K562 (cell line): ENCODE measurements around the gene PIK3AP1. TPM values are rescaled to one million over a fixed set of nuclear protein-coding genes. Genes with fewer than 3 reads are reported as not detected.

Source experiments
- ATAC-seq: fragments of 200-7000 bp; cut with Tn5 transposase; 3 replicates; pipeline ENCODE4 v1.9.1; 2020; ENCODE audit warnings: moderate library complexity
- BruUV-seq: library from RNA; stranded (reverse); fragments of 400-500 nt; replicated peaks from 2 replicates; lab custom pipeline; 2021; lab: Mats Ljungman, UMichigan
- CTCF ChIA-PET: fragments of 300-600 bp; formaldehyde crosslinking; extraction: SDS; loops from one replicate; lab custom pipeline; 2021; ENCODE audit warnings: low intra/inter-chr PET ratio; lab: Yijun Ruan, JAX
- POLR2A ChIA-PET: fragments of 300-600, 350-650 bp; sonication (Branson Sonifier 250); formaldehyde crosslinking; extraction: SDS; loops from one replicate; lab custom pipeline; 2021; ENCODE audit warnings: antibody characterized with exemption, inconsistent platforms; lab: Yijun Ruan, JAX
- DNase-seq, 4 experiments: peaks; one replicate each; pipeline versions ENCODE4 v3.0.0 to v3.0.0-alpha.2; 2011 to 2018; ENCODE audit warnings: low spot score in 3 of 4, mixed read lengths in 3 of 4; ENCODE audit errors: extremely low read depth in 1 of 4
- FAIRE-seq: peaks from 2 replicates; lab custom pipeline; 2011; peaks lifted over from hg19 to GRCh38; lab: Jason Lieb, UNC
- H2AFZ ChIP-seq: 2 replicates; pipeline ENCODE4 v1.6.0; 2011; ENCODE audit warnings: low read depth, low read length, control low read depth, inconsistent platforms
- H3K27ac ChIP-seq: fragments of 200-600 bp; 3 replicates; pipeline ENCODE4 v1.8.0; 2011; ENCODE audit warnings: low read depth, mild to moderate bottlenecking, control low read depth, inconsistent platforms, low read length, moderate library complexity, mixed read lengths; ENCODE audit errors: extremely low read depth
- H3K27me3 ChIP-seq, 2 experiments: fragments of 300-600 bp in 1 of 2; 2 replicates in 1 of 2; 3 replicates in 1 of 2; pipeline versions ENCODE4 v1.6.0 to v1.8.0; 2011; ENCODE audit warnings: inconsistent platforms in 2 of 2, low read length in 2 of 2, mild to moderate bottlenecking in 1 of 2, mixed read lengths in 1 of 2, moderate library complexity in 1 of 2; ENCODE audit not compliant: control insufficient read depth in 2 of 2, insufficient read depth in 2 of 2
- H3K36me3 ChIP-seq: fragments of 300-600 bp; 3 replicates; pipeline ENCODE4 v1.8.0; 2011; ENCODE audit warnings: mild to moderate bottlenecking, low read length, inconsistent platforms; ENCODE audit not compliant: control insufficient read depth, insufficient read depth
- H3K4me1 ChIP-seq, 2 experiments: fragments of 200-600 bp in 1 of 2; replicated peaks in 1 of 2; 2 replicates in 1 of 2; 3 replicates in 1 of 2; pipeline versions ENCODE4 v1.5.1 to v1.8.0; 2011; ENCODE audit warnings: inconsistent platforms in 2 of 2, low read length in 2 of 2, mild to moderate bottlenecking in 1 of 2, mixed read lengths in 1 of 2, moderate library complexity in 1 of 2; ENCODE audit not compliant: control insufficient read depth in 2 of 2, insufficient read depth in 2 of 2
- H3K4me2 ChIP-seq: 2 replicates; pipeline ENCODE4 v1.6.1; 2011; ENCODE audit warnings: low read length, control low read depth, inconsistent platforms, mixed read lengths; ENCODE audit not compliant: insufficient read depth
- H3K4me3 ChIP-seq: fragments of 200-600 bp; sonication (generic), shearing (Covaris generic); 2 replicates; pipeline ENCODE4 v1.5.1; 2016; ENCODE audit warnings: control low read depth, inconsistent platforms
- H3K79me2 ChIP-seq: fragments of 200-600 bp; 3 replicates; pipeline ENCODE4 v1.8.0; 2011; ENCODE audit warnings: low read length, inconsistent platforms; ENCODE audit not compliant: control insufficient read depth, insufficient read depth
- H3K9ac ChIP-seq, 2 experiments: 2 replicates each; pipeline versions ENCODE4 v1.6.0 to v1.6.1; 2011; ENCODE audit warnings: low read depth in 2 of 2, low read length in 2 of 2, control low read depth in 1 of 2, inconsistent platforms in 1 of 2, mild to moderate bottlenecking in 1 of 2, mixed read lengths in 1 of 2; ENCODE audit not compliant: insufficient read depth in 1 of 2
- H3K9me1 ChIP-seq: one replicate; pipeline ENCODE4 v1.6.0; 2011; ENCODE audit warnings: inconsistent platforms, mild to moderate bottlenecking, low read length, moderate library complexity; ENCODE audit not compliant: control insufficient read depth, insufficient read depth
- H3K9me3 ChIP-seq: replicated peaks from 2 replicates; pipeline ENCODE4 v1.5.1; 2011; ENCODE audit warnings: low read depth, low read length, inconsistent platforms; ENCODE audit not compliant: control insufficient read depth, insufficient read depth
- H4K20me1 ChIP-seq: replicated peaks from 2 replicates; pipeline ENCODE4 v1.6.1; 2011; ENCODE audit warnings: low read length, inconsistent platforms, mixed read lengths; ENCODE audit not compliant: control insufficient read depth, insufficient read depth
- CBX2 ChIP-seq: fragments of 200-600 bp; sonication (generic); IDR thresholded peaks from one replicate; pipeline ENCODE4 v1.6.1; 2012; ENCODE audit warnings: mild to moderate bottlenecking, low read length, inconsistent platforms; ENCODE audit not compliant: insufficient read depth, poor library complexity, severe bottlenecking
- KDM2B ChIP-seq: fragments of 250-450 bp; sonication (Bioruptor Pico); IDR thresholded peaks from 2 replicates; pipeline ENCODE4 v1.8.0; 2021; ENCODE audit warnings: mild to moderate bottlenecking, moderate library complexity
- NBN ChIP-seq: fragments of 450-650 bp; IDR thresholded peaks from 2 replicates; pipeline ENCODE4 v1.6.1; 2016; ENCODE audit warnings: low read depth, mild to moderate bottlenecking
- NFATC3 ChIP-seq: fragments of 450-650 bp; IDR thresholded peaks from 2 replicates; pipeline ENCODE4 v1.6.1; 2017; ENCODE audit warnings: mild to moderate bottlenecking
- NFRKB ChIP-seq: fragments of 450-650 bp; IDR thresholded peaks from 2 replicates; pipeline ENCODE4 v1.6.1; 2016; ENCODE audit warnings: low read depth
- TCF7L2 ChIP-seq: fragments of 150-350 bp; IDR thresholded peaks from 2 replicates; pipeline ENCODE4 v1.6.1; 2016; ENCODE audit warnings: low read depth, mild to moderate bottlenecking, low read length, moderate library complexity
- ZNF133 ChIP-seq: fragments of 250-450 bp; sonication (Bioruptor Pico); IDR thresholded peaks from 2 replicates; pipeline ENCODE4 v1.4.0; 2020; ENCODE audit warnings: mild to moderate bottlenecking
- WGBS: fragments of 100-300 bp; shearing (Covaris generic); methylation state at CpG from one replicate; pipeline ENCODE4 v1.1.6; 2016; ENCODE audit warnings: low coverage, mixed read lengths; ENCODE audit not compliant: insufficient coverage; ENCODE audit errors: missing lambda C conversion rate; 5-methylcytosine and 5-hydroxymethylcytosine counted together
- in situ Hi-C: fragments of 300-500 bp; cut with MboI; formaldehyde crosslinking; loops from 4 replicates; pipeline ENCODE4 v1.15.0; 2018; ENCODE audit warnings: inconsistent platforms, mixed read lengths
- intact Hi-C: fragments of 100-400 bp; cut with micrococcal nuclease; formaldehyde crosslinking; loops from 2 replicates; pipeline ENCODE4 v1.14.2; 2022
- polyA plus RNA-seq, 8 experiments: library from polyadenylated mRNA; depleted of rRNA in 4 of 8; stranded (reverse) in 5 of 8; unstranded in 3 of 8; fragments of >200 nt; fragmentation: Nextera tagmentation in 2 of 8; fragmentation: Illumina TruSeq in 1 of 8; extraction: Ambion mirVana in 2 of 8; extraction: Trizol in 1 of 8; gene quantifications; 2 replicates each; pipeline versions ENCODE4 v1.2.1 to v1.2.3, GENCODE V29; 2011 to 2014; ENCODE audit warnings: inconsistent platforms in 1 of 8, missing spikeins in 1 of 8
- total RNA-seq, 7 experiments: library from RNA; depleted of rRNA in 6 of 7; stranded (reverse); fragments of >200 nt in 6 of 7; fragmentation: Illumina TruSeq in 2 of 7; extraction: Trizol in 2 of 7; gene quantifications; 2 replicates each; pipeline versions ENCODE4 v1.2.1 to v1.2.3, GENCODE V29; 2011 to 2021; ENCODE audit warnings: low replicate concordance in 1 of 7
- TF ChIP-seq, protein P1 (sequence below): fragments of 250-450 bp; sonication (Bioruptor Pico); IDR thresholded peaks from 2 replicates; pipeline ENCODE4 v1.9.0; 2021; ENCODE audit warnings: mild to moderate bottlenecking
- TF ChIP-seq, protein P2 (sequence below): fragments of 450-650 bp; IDR thresholded peaks from 2 replicates; pipeline ENCODE4 v1.6.1; 2018; ENCODE audit warnings: mild to moderate bottlenecking, low read depth; ENCODE audit not compliant: partially characterized antibody

PIK3AP1 gene
- total and polyA plus RNA-seq, 9 of the 15 experiments (the other 6 are each of a cell fraction or from before 2014, with no cell fraction given): 0.20 to 2.4 (median 1.4) TPM

- peaks cover 0 to 5% of the 10 kb centered on the region in 2 experiments; a peak in 1 of 5 replicates for H3K27me3 ChIP-seq
- H3K9me3 ChIP-seq: no peaks in the 10 kb centered on the region
- ChIA-PET POLR2A (no interaction called here), CTCF (no interaction called here)
- no peaks in the 10 kb centered on the region for H3K36me3 ChIP-seq
- no peaks in the 10 kb centered on the region for H3K9me1 ChIP-seq
- H3K79me2 ChIP-seq: no peaks in the 10 kb centered on the region
- no peak overlapping the region for H3K9ac ChIP-seq
- peaks cover 4 to 5% of the 10 kb centered on the region in 2 experiments; a peak in 2 of 5 replicates for H3K4me1 ChIP-seq
- intact Hi-C loops (no loop called here), in situ Hi-C loops (no loop called here)
- no peak overlapping the region for H2AFZ ChIP-seq
- no peak for FAIRE-seq
- no peaks in the 10 kb centered on the region for H4K20me1 ChIP-seq
- no peak overlapping the region for H3K4me3 ChIP-seq
- TF ChIP-seq NBN: no peak
- no peak for TF ChIP-seq KDM2B (CRISPR knock-in tag)
- no peak for TF ChIP-seq ZNF133
- TF ChIP-seq TCF7L2: no peak
- DNase-seq: no peak
- BruUV-seq: no TSS peak
- no peak overlapping the region for H3K27ac ChIP-seq
- no peak overlapping the region for H3K4me2 ChIP-seq
- no peak for ATAC-seq
- WGBS: 19% methylated on average over 8 of the region's 9 CpGs
These were observed 6.2 kb downstream of the PIK3AP1 start for GRCh38 chr10:96714031-96714590.

DNA sequence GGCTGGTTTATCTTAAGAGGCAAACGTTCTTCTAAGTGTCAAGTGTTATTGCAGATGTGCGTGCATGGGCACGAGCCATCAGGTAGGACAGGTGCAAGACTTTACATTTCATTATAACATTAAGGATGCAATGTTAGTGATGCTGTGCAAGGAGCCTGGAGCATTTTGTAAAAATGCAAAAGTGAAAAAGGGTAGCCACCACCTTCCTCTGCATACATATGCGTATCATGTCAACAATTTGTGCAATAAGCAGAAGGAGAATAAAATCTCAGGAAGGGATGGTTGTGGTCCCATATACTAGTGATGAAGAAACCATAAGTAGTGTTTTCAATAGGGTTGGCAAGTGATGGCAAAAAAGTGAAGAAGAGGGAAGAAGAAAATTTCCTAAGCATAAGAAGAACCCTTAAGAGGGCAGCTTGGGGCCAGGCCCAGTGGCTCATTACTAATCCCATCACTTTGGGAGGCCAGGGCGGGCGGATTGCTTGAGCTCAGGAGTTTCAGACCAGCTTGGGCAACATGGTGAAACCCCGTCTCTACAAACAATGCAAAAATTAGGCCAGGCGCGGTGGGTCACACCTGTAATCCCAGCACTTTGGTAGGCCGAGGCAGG, 7.5 kb downstream of the PIK3AP1 start:
- Histone ChIP-seq H2AFZ (no peak overlapping the region), H3K9ac (no peak overlapping the region), H3K4me2 (no peak overlapping the region), H3K4me3 (no peak overlapping the region), H3K27ac (no peak overlapping the region), H3K36me3 (no peaks in the 10 kb centered on the region), H3K9me3 (no peaks in the 10 kb centered on the region), H3K4me1 (peaks cover 0 to 4% of the 10 kb centered on the region in 2 experiments; a peak in 1 of 5 replicates), H3K9me1 (no peaks in the 10 kb centered on the region), H4K20me1 (no peaks in the 10 kb centered on the region), H3K79me2 (no peaks in the 10 kb centered on the region), H3K27me3 (peaks cover 0 to 5% of the 10 kb centered on the region in 2 experiments; a peak in 1 of 5 replicates)
- in situ Hi-C loops (no loop called here), intact Hi-C loops (no loop called here)
- FAIRE-seq (no peak), DNase-seq (no peak), ATAC-seq (no peak)
- POLR2A ChIA-PET: interaction anchor here (0.7 kb wide), 1 partner anchor 467 kb away, joined by 4 read pairs; no protein-coding TSS in a partner anchor
- TF ChIP-seq NFRKB: no peak
- TF ChIP-seq, protein P1, sequence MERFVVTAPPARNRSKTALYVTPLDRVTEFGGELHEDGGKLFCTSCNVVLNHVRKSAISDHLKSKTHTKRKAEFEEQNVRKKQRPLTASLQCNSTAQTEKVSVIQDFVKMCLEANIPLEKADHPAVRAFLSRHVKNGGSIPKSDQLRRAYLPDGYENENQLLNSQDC (CRISPR knock-in tag): no peak
- no peak for TF ChIP-seq CBX2
- TF ChIP-seq, protein P2, sequence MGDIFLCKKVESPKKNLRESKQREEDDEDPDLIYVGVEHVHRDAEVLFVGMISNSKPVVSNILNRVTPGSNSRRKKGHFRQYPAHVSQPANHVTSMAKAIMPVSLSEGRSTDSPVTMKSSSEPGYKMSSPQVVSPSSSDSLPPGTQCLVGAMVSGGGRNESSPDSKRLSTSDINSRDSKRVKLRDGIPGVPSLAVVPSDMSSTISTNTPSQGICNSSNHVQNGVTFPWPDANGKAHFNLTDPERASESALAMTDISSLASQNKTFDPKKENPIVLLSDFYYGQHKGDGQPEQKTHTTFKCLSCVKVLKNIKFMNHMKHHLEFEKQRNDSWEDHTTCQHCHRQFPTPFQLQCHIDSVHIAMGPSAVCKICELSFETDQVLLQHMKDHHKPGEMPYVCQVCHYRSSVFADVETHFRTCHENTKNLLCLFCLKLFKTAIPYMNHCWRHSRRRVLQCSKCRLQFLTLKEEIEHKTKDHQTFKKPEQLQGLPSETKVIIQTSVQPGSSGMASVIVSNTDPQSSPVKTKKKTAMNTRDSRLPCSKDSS: no peak
- TF ChIP-seq NFATC3: no peak
- 25% methylated on average over 8 of the region's 10 CpGs for WGBS
- no TSS peak for BruUV-seq
- CTCF ChIA-PET: no interaction called here
